NCI-H1694 (cell line): Measurements from ENCODE around the gene CRYGD.

Experiments
- DNase-seq: peaks from one replicate; lab custom pipeline; 2025; lab: John Stamatoyannopoulos, UW

Gene CRYGD

DNA sequence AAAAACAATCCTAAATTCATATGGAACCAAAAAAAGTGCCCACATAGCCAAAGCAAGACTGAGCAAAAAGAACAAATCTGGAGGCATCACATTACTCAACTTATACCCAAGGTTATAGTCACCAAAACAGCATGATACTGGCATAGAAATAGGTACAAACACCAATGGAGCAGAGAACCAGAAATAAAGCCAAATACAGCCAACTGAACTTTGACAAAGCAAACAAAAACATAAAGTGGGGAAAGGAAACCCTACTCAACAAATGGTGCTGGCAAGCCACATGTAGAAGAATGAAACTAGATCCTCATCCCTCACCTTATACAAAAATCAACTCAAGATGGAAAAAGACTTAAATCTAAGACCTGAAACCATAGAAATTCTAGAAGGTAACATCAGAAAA, 40.5 kb downstream of the CRYGD start:
- no peak for DNase-seq

DNA sequence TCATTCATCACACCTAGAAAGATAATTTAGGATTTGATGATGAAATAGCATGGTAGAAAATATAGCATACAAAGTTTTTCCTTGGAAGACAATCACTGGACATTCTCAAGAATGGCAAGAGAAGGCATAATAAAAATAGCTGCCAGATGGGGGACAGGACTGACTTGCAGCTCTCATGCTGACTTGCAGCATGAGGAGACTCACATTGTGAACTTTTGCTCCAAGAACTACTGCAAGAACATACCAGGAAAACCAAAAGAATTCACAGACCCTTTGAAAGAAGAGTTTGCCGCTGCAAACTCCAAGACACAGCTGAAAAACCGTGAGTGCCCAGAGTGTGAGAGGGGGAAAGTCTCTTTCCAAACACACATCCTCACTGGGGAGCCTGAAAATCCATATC, 47.0 kb downstream of the CRYGD start:
- no peak for DNase-seq

DNA sequence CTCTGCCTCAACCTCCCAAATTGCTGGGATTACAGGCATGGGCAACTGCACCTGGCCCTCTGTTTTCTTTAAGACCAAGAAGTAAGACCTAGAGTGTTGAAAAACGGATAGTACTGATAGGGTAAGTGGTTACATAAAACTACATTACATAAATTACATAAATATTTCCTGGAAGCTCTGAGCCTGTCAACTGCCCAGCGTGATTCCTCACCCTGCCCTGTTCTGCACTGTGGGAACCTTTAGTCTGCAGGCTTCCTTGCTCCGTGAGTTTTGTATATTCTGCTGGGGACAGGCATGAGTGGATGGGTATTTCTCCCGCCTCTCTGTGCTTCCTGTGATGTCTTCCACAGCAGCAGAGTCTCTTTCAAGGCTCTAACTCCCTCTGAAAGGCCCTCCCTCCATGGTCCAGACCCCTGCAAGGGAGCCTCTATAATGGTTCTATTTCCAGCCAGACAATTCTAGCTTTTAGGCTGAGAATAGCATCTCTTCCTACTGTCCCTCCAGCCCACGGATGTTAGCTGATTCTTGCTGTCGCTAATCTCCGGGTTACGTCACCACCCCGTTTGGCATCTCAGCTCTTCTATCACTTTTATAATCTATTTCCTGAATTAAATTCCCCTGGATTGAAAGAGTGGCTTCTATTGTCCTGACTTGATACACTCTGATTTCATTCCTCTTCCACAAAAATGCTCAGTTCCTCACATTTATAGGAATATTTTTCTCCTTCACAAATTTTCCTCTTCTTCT, 49.5 kb downstream of the CRYGD start:
- no peak for DNase-seq

DNA sequence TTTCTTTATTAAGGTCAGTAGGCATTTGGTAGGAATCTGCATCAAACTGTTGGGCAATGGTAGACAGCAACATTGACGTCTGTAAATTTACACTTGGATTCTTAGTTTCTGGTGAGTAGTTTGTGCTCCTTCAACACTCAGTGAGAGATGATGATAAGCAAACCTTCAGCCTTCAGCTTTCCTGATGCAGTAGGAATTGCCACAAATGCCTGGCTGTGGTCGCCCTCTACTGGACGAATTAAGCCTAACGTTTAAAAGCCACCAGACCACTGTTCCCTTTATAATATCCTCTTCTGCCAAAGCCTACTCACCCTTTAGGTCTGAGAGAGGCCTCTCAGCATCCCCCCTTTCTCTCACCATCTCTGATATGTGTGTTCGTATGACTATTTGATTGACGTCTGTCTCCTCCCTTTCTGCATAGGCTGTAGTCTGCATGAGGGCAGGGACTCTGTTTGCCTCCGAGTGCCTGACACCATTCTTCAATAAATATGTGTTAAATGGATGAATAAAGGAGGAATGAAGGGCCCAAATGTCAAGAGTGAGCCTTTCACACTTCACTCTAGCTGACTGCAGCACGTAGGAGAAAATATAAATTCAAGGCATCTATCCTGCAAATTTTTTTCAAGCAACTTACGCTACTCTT, 52.0 kb downstream of the CRYGD start:
- DNase-seq = peak; percentile 59
